ENCODE results near the gene A3GALT2.

DNA sequence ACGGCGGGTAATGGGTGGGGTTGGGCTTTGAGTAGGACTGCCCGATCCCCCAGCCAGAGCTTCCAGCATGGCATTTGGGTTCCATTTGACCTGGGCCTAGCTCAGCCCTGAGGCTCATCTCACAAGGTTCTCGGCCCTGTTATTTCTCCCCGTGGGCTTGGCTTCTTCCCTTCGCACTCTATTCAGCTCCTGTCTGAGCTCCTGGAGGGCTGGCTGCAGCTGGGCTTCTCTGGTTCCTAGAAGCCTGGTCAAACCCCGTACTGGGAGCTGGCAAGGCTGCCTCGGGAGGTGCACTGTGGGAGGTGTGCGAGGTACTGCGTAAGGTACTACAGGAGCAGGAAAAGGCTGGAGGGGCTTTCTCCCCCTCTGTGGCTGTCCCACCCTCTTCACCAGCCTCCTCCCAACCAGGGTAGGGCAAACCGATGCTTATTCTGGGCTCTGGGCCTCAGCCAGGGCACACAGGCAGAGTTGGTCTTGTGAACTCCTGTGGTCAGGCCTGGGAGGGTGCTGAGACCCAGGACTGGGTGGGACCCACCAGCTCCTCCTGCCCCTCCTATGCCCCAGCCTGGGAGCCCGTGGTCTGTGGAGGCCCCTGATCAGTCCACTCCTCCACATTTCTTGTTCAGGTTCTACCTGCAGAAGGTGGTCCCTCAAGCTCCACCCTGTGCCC, 814 bp downstream of the A3GALT2 start:
- TF ChIP-seq, protein P1, sequence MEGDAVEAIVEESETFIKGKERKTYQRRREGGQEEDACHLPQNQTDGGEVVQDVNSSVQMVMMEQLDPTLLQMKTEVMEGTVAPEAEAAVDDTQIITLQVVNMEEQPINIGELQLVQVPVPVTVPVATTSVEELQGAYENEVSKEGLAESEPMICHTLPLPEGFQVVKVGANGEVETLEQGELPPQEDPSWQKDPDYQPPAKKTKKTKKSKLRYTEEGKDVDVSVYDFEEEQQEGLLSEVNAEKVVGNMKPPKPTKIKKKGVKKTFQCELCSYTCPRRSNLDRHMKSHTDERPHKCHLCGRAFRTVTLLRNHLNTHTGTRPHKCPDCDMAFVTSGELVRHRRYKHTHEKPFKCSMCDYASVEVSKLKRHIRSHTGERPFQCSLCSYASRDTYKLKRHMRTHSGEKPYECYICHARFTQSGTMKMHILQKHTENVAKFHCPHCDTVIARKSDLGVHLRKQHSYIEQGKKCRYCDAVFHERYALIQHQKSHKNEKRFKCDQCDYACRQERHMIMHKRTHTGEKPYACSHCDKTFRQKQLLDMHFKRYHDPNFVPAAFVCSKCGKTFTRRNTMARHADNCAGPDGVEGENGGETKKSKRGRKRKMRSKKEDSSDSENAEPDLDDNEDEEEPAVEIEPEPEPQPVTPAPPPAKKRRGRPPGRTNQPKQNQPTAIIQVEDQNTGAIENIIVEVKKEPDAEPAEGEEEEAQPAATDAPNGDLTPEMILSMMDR (IDR thresholded peaks at IDR 0.05; ENCODE audit: low read length) = no peak
- TF ChIP-seq EZH2 (IDR thresholded peaks at IDR 0.05; ENCODE audit: borderline replicate concordance, low read length) = no peak

Measured in OCI-LY1 (cell line).